ENCODE results near the gene NT5DC2.

The NT5DC2 gene

GRCh38 chr3:52524258-52524751 lies 9.4 kb downstream of the NT5DC2 start:
- DNase-seq, result no peak

- DNase-seq, result no peak
These were observed 10.0 kb downstream of the NT5DC2 start for GRCh38 chr3:52523386-52524257.

GRCh38 chr3:52522651-52523251 lies 10.9 kb downstream of the NT5DC2 start:
- DNase-seq, result no peak

GRCh38 chr3:52521881-52522650 lies 11.6 kb downstream of the NT5DC2 start:
- DNase-seq, result no peak

- no peak for DNase-seq
These were observed 12.2 kb downstream of the NT5DC2 start for GRCh38 chr3:52521488-52521824.

- no peak for DNase-seq
These were observed 12.8 kb downstream of the NT5DC2 start for GRCh38 chr3:52520716-52521487.

- no peak for DNase-seq
These were observed 13.5 kb downstream of the NT5DC2 start for GRCh38 chr3:52520141-52520667.

- no peak for DNase-seq
These were observed 14.1 kb downstream of the NT5DC2 start for GRCh38 chr3:52519445-52520140.

- no peak for DNase-seq
These were observed 14.8 kb downstream of the NT5DC2 start for GRCh38 chr3:52518723-52519444.

- no peak for DNase-seq
These were observed 15.6 kb downstream of the NT5DC2 start for GRCh38 chr3:52517796-52518722.

GRCh38 chr3:52516509-52517195 lies 17.0 kb downstream of the NT5DC2 start:
- no peak for DNase-seq

GRCh38 chr3:52515192-52515591 lies 18.5 kb downstream of the NT5DC2 start:
- no peak for DNase-seq

GRCh38 chr3:52514576-52514975 lies 19.1 kb downstream of the NT5DC2 start:
- DNase-seq, result no peak

GRCh38 chr3:52513281-52513680 lies 20.4 kb downstream of the NT5DC2 start:
- no peak for DNase-seq

GRCh38 chr3:52512727-52513126 lies 20.9 kb downstream of the NT5DC2 start:
- no peak for DNase-seq

- no peak for DNase-seq
These were observed 21.6 kb downstream of the NT5DC2 start for GRCh38 chr3:52512105-52512504.

- DNase-seq, result no peak
These were observed 22.1 kb downstream of the NT5DC2 start for GRCh38 chr3:52511509-52511908.

- DNase-seq, result no peak
These were observed 23.8 kb downstream of the NT5DC2 start for GRCh38 chr3:52509753-52510328.

- DNase-seq, result no peak
These were observed 26.3 kb downstream of the NT5DC2 start for GRCh38 chr3:52507359-52507758.
